ENCODE data around the gene ARIH1.

GRCh38 chr15:72554471-72555425, 80.6 kb downstream of the ARIH1 start:
- TF ChIP-seq PBX3 (IDR thresholded peaks at IDR 0.05; ENCODE audit: insufficient replicate concordance, low read depth, low read length) (no peak), REST (IDR thresholded peaks at IDR 0.05; ENCODE audit: low read depth, low read length) (no peak), SREBF2 (IDR thresholded peaks at IDR 0.05; ENCODE audit: low read length) (no peak), NR2F1 (conservative IDR thresholded peaks at IDR 0.05) (no peak), SMC3 (IDR thresholded peaks at IDR 0.05; ENCODE audit: borderline replicate concordance, low read length) (no peak), E2F8 (IDR thresholded peaks at IDR 0.05; ENCODE audit: low read depth, partially characterized antibody) (no peak), ESRRA (IDR thresholded peaks at IDR 0.05; ENCODE audit: low read length) (no peak), HDAC6 (IDR thresholded peaks at IDR 0.05; ENCODE audit: unreplicated experiment) (no peak), PRDM15 (CRISPR knock-in tag; IDR thresholded peaks at IDR 0.05) (no peak), EP300 (IDR thresholded peaks at IDR 0.05; ENCODE audit: borderline replicate concordance in 1 of 2, control insufficient read depth in 1 of 2, low read depth in 2 of 2, low read length in 2 of 2) (no peak), POLR2A (IDR thresholded peaks at IDR 0.05; ENCODE audit: low read depth, low read length) (no peak), CHD4 (IDR thresholded peaks at IDR 0.05) (no peak), EED (IDR thresholded peaks at IDR 0.05; ENCODE audit: low read depth) (no peak)

All from GM12878 (cell line).